GM23338 (cell line): ENCODE data around the gene RAB40C. TPM values are rescaled to one million over a fixed set of nuclear protein-coding genes. Genes with fewer than 3 reads are reported as not detected.

Source experiments
- ATAC-seq: fragments of 200-7000 bp; cut with Tn5 transposase; 3 replicates; pipeline ENCODE4 v1.9.1; 2020
- DNase-seq: peaks from one replicate; pipeline ENCODE4 v3.0.0-alpha.2; 2015; ENCODE audit warnings: low spot score
- H2AFZ ChIP-seq: fragments of 200-600 bp; sonication (generic); 2 replicates; pipeline ENCODE4 v1.8.0; 2016; ENCODE audit warnings: antibody characterized with exemption, mild to moderate bottlenecking, moderate library complexity
- H3F3A ChIP-seq: fragments of 200-600 bp; sonication (generic); replicated peaks from 2 replicates; pipeline ENCODE4 v1.8.0; 2017; ENCODE audit warnings: antibody characterized with exemption, mixed run types, low read depth
- H3K27ac ChIP-seq: fragments of 200-600 bp; sonication (generic); 2 replicates; pipeline ENCODE4 v1.6.1; 2016; ENCODE audit warnings: low read depth
- H3K27me3 ChIP-seq: fragments of 200-600 bp; sonication (generic); 2 replicates; pipeline ENCODE4 v1.8.0; 2016; ENCODE audit warnings: mild to moderate bottlenecking, mixed run types, moderate library complexity; ENCODE audit not compliant: insufficient read depth
- H3K36me3 ChIP-seq: fragments of 200-600 bp; sonication (generic); 2 replicates; pipeline ENCODE4 v1.8.0; 2016; ENCODE audit warnings: mild to moderate bottlenecking; ENCODE audit not compliant: insufficient read depth
- H3K4me1 ChIP-seq: fragments of 200-600 bp; sonication (generic); 2 replicates; pipeline ENCODE4 v1.8.0; 2016; ENCODE audit warnings: mild to moderate bottlenecking, moderate library complexity; ENCODE audit not compliant: insufficient read depth
- H3K4me2 ChIP-seq: fragments of 200-600 bp; sonication (generic); 2 replicates; pipeline ENCODE4 v1.7.1; 2017; ENCODE audit warnings: mixed run types
- H3K4me3 ChIP-seq: fragments of 200-600 bp; sonication (generic); 2 replicates; pipeline ENCODE4 v1.6.1; 2016; ENCODE audit warnings: mixed run types
- H3K79me2 ChIP-seq: fragments of 200-600 bp; sonication (generic); replicated peaks from 2 replicates; pipeline ENCODE4 v1.8.0; 2017; ENCODE audit warnings: mild to moderate bottlenecking; ENCODE audit not compliant: insufficient read depth
- H3K9me2 ChIP-seq: fragments of 200-600 bp; sonication (generic); 2 replicates; pipeline ENCODE4 v1.8.0; 2017; ENCODE audit not compliant: insufficient read depth
- H4K20me1 ChIP-seq: fragments of 200-600 bp; sonication (generic); replicated peaks from 2 replicates; pipeline ENCODE4 v1.8.0; 2017; ENCODE audit warnings: mild to moderate bottlenecking; ENCODE audit not compliant: insufficient read depth
- H3K27ac Mint-ChIP-seq: 2 replicates; pipeline ENCODE4 v1.8.0; 2020; ENCODE audit warnings: inconsistent platforms, mild to moderate bottlenecking, moderate library complexity, mixed read lengths
- H3K27me3 Mint-ChIP-seq: 3 replicates; pipeline ENCODE4 v1.8.0; 2022; ENCODE audit warnings: low read depth, mild to moderate bottlenecking, moderate library complexity, mixed read lengths, inconsistent platforms; ENCODE audit not compliant: insufficient read depth, poor library complexity
- H3K36me3 Mint-ChIP-seq: 3 replicates; pipeline ENCODE4 v1.8.0; 2021; ENCODE audit warnings: low read depth, mild to moderate bottlenecking, inconsistent platforms, moderate library complexity, mixed read lengths
- H3K4me1 Mint-ChIP-seq: 3 replicates; pipeline ENCODE4 v1.8.0; 2020; ENCODE audit warnings: mild to moderate bottlenecking, inconsistent platforms, mixed read lengths
- H3K4me3 Mint-ChIP-seq: 3 replicates; pipeline ENCODE4 v1.8.0; 2021; ENCODE audit warnings: moderate library complexity, mild to moderate bottlenecking, inconsistent platforms, mixed read lengths
- H3K9me3 Mint-ChIP-seq: 3 replicates; pipeline ENCODE4 v1.8.0; 2020; ENCODE audit warnings: moderate library complexity, mild to moderate bottlenecking, inconsistent platforms, mixed read lengths
- CREB1 ChIP-seq: fragments of 250-450 bp; sonication (Bioruptor Pico); IDR thresholded peaks from 2 replicates; pipeline ENCODE4 v1.5.0; 2020; ENCODE audit warnings: low read depth, mild to moderate bottlenecking, moderate library complexity
- POLR2AphosphoS5 ChIP-seq: IDR thresholded peaks from 2 replicates; pipeline ENCODE4 v1.6.1; 2016; ENCODE audit warnings: antibody characterized with exemption, low read depth
- STAT1 ChIP-seq: IDR thresholded peaks from one replicate; pipeline ENCODE4 v1.6.1; 2016; ENCODE audit warnings: antibody characterized with exemption; ENCODE audit not compliant: unreplicated experiment
- polyA plus RNA-seq: library from polyadenylated mRNA; unstranded; fragments of >200 nt; fragmentation: Nextera tagmentation; extraction: Ambion mirVana; gene quantifications from 2 replicates; pipeline ENCODE4 v1.2.1, GENCODE V29; 2016
- total RNA-seq: library from RNA; depleted of rRNA; stranded (reverse); fragments of >200 nt; shearing (Covaris generic); gene quantifications from 2 replicates; pipeline ENCODE4 v1.2.3, GENCODE V29; 2014
- TF ChIP-seq, protein P1 (sequence below): fragments of 250-450 bp; sonication (Bioruptor Pico); IDR thresholded peaks from 2 replicates; pipeline ENCODE4 v1.5.0; 2020; ENCODE audit warnings: mild to moderate bottlenecking, moderate library complexity
- TF ChIP-seq, protein P2 (sequence below), 2 experiments: fragments of 200-600 bp in 1 of 2; sonication (generic) in 1 of 2; conservative IDR thresholded peaks; 2 replicates each; pipeline versions ENCODE4 v1.5.1 to v1.6.1; 2016 to 2017; ENCODE audit warnings: antibody characterized with exemption in 2 of 2, low read depth in 2 of 2, mild to moderate bottlenecking in 2 of 2, moderate library complexity in 1 of 2
- TF ChIP-seq, protein P3 (sequence below): IDR thresholded peaks from one replicate; pipeline ENCODE4 v1.6.1; 2018; ENCODE audit warnings: antibody characterized with exemption; ENCODE audit not compliant: unreplicated experiment

The RAB40C gene
- total and polyA plus RNA-seq, 2 experiments from 2014 or later, result 11.2 to 24.6 TPM

DNA sequence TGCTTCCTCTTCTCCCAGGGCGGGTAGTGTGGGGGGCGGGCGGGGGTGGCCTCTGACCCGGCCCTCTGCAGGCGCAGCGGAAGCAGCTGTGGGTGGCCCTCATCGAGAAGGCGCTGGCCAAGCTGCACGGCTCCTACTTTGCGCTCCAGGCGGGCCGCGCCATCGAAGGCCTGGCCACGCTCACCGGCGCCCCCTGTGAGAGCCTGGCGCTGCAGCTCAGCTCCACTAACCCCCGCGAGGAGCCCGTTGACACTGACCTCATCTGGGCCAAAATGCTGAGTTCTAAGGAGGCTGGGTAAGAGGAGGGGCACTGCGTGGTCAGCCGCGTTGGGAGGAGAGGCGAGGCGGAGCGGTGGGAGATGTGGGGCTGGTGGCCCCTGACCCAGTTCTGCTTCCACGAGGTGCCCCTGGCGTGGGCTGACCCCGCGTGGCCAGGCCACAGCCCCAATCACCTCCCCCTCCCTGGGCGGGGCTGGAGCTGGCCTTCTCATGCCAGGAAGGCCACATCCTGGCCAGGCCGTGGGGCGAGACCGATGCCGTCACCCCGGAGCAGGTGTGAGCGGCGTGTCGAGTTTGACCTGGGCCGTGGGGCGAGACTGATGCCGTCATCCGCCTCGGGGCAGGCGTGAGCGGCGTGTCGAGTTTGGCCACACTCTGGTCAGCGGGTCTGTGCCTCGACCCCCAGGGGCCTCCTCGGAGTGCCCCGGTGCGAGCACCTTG, 40.2 kb upstream of the RAB40C start:
- no peak overlapping the region for H2AFZ ChIP-seq
- H3K36me3 ChIP-seq, result no peaks in the 10 kb centered on the region
- no peaks in the 10 kb centered on the region for H3K9me2 ChIP-seq
- ATAC-seq (peak; percentile 69), DNase-seq (peak; percentile 73)
- peaks cover 3% of the 10 kb centered on the region; the same call in 1 of the 3 replicates for H3K36me3 Mint-ChIP-seq
- no peaks in the 10 kb centered on the region for H3K9me3 Mint-ChIP-seq
- H3K27me3 Mint-ChIP-seq, result peaks cover 2% of the 10 kb centered on the region
- H3F3A ChIP-seq, result 0 out of 2 replicates have a peak, but pooled peaks cover 6% of the 10 kb centered on the region
- no peak overlapping the region for H3K4me3 ChIP-seq
- no peaks in the 10 kb centered on the region; the same call in 1 of the 2 replicates for H4K20me1 ChIP-seq
- no peak overlapping the region for H3K4me2 ChIP-seq
- H3K27ac ChIP-seq, result no peak overlapping the region
- no peak overlapping the region for H3K27ac Mint-ChIP-seq
- no peaks in the 10 kb centered on the region for H3K4me1 ChIP-seq
- no peaks in the 10 kb centered on the region for H3K79me2 ChIP-seq
- H3K27me3 ChIP-seq, result no peaks in the 10 kb centered on the region
- H3K4me1 Mint-ChIP-seq, result no peaks in the 10 kb centered on the region
- no peak overlapping the region for H3K4me3 Mint-ChIP-seq
- TF ChIP-seq, protein P1, sequence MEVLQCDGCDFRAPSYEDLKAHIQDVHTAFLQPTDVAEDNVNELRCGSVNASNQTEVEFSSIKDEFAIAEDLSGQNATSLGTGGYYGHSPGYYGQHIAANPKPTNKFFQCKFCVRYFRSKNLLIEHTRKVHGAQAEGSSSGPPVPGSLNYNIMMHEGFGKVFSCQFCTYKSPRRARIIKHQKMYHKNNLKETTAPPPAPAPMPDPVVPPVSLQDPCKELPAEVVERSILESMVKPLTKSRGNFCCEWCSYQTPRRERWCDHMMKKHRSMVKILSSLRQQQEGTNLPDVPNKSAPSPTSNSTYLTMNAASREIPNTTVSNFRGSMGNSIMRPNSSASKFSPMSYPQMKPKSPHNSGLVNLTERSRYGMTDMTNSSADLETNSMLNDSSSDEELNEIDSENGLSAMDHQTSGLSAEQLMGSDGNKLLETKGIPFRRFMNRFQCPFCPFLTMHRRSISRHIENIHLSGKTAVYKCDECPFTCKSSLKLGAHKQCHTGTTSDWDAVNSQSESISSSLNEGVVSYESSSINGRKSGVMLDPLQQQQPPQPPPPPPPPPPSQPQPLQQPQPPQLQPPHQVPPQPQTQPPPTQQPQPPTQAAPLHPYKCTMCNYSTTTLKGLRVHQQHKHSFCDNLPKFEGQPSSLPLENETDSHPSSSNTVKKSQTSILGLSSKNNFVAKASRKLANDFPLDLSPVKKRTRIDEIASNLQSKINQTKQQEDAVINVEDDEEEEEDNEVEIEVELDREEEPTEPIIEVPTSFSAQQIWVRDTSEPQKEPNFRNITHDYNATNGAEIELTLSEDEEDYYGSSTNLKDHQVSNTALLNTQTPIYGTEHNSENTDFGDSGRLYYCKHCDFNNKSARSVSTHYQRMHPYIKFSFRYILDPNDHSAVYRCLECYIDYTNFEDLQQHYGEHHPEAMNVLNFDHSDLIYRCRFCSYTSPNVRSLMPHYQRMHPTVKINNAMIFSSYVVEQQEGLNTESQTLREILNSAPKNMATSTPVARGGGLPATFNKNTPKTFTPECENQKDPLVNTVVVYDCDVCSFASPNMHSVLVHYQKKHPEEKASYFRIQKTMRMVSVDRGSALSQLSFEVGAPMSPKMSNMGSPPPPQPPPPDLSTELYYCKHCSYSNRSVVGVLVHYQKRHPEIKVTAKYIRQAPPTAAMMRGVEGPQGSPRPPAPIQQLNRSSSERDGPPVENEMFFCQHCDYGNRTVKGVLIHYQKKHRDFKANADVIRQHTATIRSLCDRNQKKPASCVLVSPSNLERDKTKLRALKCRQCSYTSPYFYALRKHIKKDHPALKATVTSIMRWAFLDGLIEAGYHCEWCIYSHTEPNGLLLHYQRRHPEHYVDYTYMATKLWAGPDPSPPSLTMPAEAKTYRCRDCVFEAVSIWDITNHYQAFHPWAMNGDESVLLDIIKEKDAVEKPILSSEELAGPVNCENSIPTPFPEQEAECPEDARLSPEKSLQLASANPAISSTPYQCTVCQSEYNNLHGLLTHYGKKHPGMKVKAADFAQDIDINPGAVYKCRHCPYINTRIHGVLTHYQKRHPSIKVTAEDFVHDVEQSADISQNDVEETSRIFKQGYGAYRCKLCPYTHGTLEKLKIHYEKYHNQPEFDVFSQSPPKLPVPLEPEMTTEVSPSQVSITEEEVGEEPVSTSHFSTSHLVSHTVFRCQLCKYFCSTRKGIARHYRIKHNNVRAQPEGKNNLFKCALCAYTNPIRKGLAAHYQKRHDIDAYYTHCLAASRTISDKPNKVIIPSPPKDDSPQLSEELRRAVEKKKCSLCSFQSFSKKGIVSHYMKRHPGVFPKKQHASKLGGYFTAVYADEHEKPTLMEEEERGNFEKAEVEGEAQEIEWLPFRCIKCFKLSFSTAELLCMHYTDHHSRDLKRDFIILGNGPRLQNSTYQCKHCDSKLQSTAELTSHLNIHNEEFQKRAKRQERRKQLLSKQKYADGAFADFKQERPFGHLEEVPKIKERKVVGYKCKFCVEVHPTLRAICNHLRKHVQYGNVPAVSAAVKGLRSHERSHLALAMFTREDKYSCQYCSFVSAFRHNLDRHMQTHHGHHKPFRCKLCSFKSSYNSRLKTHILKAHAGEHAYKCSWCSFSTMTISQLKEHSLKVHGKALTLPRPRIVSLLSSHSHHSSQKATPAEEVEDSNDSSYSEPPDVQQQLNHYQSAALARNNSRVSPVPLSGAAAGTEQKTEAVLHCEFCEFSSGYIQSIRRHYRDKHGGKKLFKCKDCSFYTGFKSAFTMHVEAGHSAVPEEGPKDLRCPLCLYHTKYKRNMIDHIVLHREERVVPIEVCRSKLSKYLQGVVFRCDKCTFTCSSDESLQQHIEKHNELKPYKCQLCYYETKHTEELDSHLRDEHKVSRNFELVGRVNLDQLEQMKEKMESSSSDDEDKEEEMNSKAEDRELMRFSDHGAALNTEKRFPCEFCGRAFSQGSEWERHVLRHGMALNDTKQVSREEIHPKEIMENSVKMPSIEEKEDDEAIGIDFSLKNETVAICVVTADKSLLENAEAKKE, result no peak
- TF ChIP-seq CREB1 (CRISPR knock-in tag) (no peak), POLR2AphosphoS5 (no peak), STAT1 (no peak)
- TF ChIP-seq, protein P2, sequence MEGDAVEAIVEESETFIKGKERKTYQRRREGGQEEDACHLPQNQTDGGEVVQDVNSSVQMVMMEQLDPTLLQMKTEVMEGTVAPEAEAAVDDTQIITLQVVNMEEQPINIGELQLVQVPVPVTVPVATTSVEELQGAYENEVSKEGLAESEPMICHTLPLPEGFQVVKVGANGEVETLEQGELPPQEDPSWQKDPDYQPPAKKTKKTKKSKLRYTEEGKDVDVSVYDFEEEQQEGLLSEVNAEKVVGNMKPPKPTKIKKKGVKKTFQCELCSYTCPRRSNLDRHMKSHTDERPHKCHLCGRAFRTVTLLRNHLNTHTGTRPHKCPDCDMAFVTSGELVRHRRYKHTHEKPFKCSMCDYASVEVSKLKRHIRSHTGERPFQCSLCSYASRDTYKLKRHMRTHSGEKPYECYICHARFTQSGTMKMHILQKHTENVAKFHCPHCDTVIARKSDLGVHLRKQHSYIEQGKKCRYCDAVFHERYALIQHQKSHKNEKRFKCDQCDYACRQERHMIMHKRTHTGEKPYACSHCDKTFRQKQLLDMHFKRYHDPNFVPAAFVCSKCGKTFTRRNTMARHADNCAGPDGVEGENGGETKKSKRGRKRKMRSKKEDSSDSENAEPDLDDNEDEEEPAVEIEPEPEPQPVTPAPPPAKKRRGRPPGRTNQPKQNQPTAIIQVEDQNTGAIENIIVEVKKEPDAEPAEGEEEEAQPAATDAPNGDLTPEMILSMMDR (conservative IDR thresholded peaks at IDR 0.05; ENCODE audit: low read depth in 2 of 2), result peak; percentile 55 to 72
- TF ChIP-seq, protein P3, sequence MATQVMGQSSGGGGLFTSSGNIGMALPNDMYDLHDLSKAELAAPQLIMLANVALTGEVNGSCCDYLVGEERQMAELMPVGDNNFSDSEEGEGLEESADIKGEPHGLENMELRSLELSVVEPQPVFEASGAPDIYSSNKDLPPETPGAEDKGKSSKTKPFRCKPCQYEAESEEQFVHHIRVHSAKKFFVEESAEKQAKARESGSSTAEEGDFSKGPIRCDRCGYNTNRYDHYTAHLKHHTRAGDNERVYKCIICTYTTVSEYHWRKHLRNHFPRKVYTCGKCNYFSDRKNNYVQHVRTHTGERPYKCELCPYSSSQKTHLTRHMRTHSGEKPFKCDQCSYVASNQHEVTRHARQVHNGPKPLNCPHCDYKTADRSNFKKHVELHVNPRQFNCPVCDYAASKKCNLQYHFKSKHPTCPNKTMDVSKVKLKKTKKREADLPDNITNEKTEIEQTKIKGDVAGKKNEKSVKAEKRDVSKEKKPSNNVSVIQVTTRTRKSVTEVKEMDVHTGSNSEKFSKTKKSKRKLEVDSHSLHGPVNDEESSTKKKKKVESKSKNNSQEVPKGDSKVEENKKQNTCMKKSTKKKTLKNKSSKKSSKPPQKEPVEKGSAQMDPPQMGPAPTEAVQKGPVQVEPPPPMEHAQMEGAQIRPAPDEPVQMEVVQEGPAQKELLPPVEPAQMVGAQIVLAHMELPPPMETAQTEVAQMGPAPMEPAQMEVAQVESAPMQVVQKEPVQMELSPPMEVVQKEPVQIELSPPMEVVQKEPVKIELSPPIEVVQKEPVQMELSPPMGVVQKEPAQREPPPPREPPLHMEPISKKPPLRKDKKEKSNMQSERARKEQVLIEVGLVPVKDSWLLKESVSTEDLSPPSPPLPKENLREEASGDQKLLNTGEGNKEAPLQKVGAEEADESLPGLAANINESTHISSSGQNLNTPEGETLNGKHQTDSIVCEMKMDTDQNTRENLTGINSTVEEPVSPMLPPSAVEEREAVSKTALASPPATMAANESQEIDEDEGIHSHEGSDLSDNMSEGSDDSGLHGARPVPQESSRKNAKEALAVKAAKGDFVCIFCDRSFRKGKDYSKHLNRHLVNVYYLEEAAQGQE, result no peak
